ENCODE measurements around the gene MAML3.

Gene MAML3

DNA sequence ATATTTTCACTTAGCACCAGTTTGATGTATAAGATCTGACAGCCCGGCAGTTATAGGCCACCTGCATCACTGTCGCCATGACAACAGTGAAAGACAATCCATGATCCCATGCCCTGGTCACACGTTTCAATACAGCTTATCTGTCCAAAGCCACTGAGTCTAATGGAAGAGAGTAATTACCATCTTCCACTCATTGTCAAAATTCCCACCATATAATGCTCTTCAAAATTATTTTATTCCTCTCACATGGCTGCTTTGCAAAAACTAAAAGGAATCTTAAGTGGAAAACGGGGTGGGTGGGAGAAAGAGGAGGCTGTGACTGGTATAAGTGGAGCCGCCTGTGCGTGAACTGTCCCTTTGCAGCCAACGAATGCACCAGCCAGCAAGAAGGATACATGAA lies 44.2 kb downstream of the MAML3 start:
- Histone ChIP-seq H2AK5ac (ENCODE audit: low read depth, low read length) (no peak overlapping the region), H2BK12ac (ENCODE audit: low read length) (no peak overlapping the region), H2BK15ac (ENCODE audit: low read length) (no peak overlapping the region), H3K36me3 (replicated peaks in 1 of 2; ENCODE audit: control insufficient read depth in 2 of 2, insufficient read depth in 2 of 2, low read length in 2 of 2) (no peaks in the 10 kb centered on the region), H4K8ac (ENCODE audit: low read depth, low read length) (no peak overlapping the region), H3K9ac (ENCODE audit: low read depth, low read length, poor library complexity) (no peak overlapping the region), H3K4ac (ENCODE audit: low read length) (no peak overlapping the region), H2BK5ac (ENCODE audit: low read length) (no peak overlapping the region), H3K4me1 (ENCODE audit: control insufficient read depth in 2 of 2, insufficient read depth in 1 of 2, low read depth in 1 of 2, low read length in 2 of 2) (peaks cover 8 to 23% of the 10 kb centered on the region in 2 donors), H3K27me3 (ENCODE audit: control insufficient read depth in 3 of 3, insufficient read depth in 3 of 3, low read depth in 1 of 3, low read length in 3 of 3) (no peaks in the 10 kb centered on the region), H3K4me2 (ENCODE audit: insufficient read depth, low read length, poor library complexity, severe bottlenecking) (no peak overlapping the region), H3K4me3 (ENCODE audit: low read length in 2 of 2) (no peak overlapping the region), H2BK120ac (ENCODE audit: low read depth, low read length) (no peak overlapping the region), H2AFZ (ENCODE audit: low read length) (no peak overlapping the region), H3K14ac (ENCODE audit: low read length) (no peak overlapping the region), H3K79me1 (ENCODE audit: low read depth, low read length) (no peaks in the 10 kb centered on the region), H3K23ac (ENCODE audit: low read depth, low read length, poor library complexity) (no peak overlapping the region), H3K9me3 (replicated peaks in 1 of 2; ENCODE audit: control insufficient read depth in 2 of 2, insufficient read depth in 1 of 2, low read depth in 1 of 2, low read length in 2 of 2) (no peaks in the 10 kb centered on the region), H3K18ac (ENCODE audit: low read length) (no peak overlapping the region), H4K91ac (ENCODE audit: low read depth, low read length, poor library complexity) (no peak overlapping the region), H3K27ac (replicated peaks; ENCODE audit: low read length) (no peak overlapping the region)
- WGBS, 2 donors (ENCODE audit: extremely low coverage in 2 of 2, insufficient read length in 2 of 2, insufficient replicate concordance in 1 of 2), result no CpG with 5 or more reads among the region's 7 CpGs
- peak; percentile 48 for DNase-seq (ENCODE audit: low spot score)

DNA sequence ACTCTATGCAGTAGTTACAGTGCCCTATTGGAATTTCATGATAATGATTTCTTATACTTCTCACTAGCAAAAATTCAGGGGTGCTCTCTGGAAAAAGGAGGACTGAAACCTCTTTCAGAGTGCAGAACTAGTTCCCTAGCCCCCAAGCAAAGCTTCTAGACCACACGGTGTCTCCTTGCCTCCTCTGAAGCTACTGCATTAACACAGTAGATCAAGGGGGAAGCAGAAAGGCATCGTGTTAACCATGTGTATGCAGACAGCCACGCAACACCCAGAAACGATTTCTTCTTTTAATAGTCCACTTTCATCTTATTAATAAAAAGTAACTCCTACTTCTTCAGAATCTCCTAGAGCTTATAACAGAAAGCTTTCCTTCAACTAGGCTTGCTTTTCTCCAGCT lies 44.7 kb downstream of the MAML3 start:
- no peak overlapping the region for H2BK12ac ChIP-seq (ENCODE audit: low read length)
- H3K4me3 ChIP-seq (ENCODE audit: low read length in 2 of 2), result no peak overlapping the region
- no peak overlapping the region for H3K23ac ChIP-seq (ENCODE audit: low read depth, low read length, poor library complexity)
- H2BK120ac ChIP-seq (ENCODE audit: low read depth, low read length), result no peak overlapping the region
- H3K4me2 ChIP-seq (ENCODE audit: insufficient read depth, low read length, poor library complexity, severe bottlenecking), result no peak overlapping the region
- H3K14ac ChIP-seq (ENCODE audit: low read length), result no peak overlapping the region
- H4K8ac ChIP-seq (ENCODE audit: low read depth, low read length), result no peak overlapping the region
- no CpG with 5 or more reads among the region's 4 CpGs for WGBS, 2 donors (ENCODE audit: extremely low coverage in 2 of 2, insufficient read length in 2 of 2, insufficient replicate concordance in 1 of 2)
- H4K91ac ChIP-seq (ENCODE audit: low read depth, low read length, poor library complexity), result no peak overlapping the region
- no peak overlapping the region for H2AFZ ChIP-seq (ENCODE audit: low read length)
- H3K36me3 ChIP-seq (replicated peaks in 1 of 2; ENCODE audit: control insufficient read depth in 2 of 2, insufficient read depth in 2 of 2, low read length in 2 of 2), result no peaks in the 10 kb centered on the region
- no peak overlapping the region for H2BK5ac ChIP-seq (ENCODE audit: low read length)
- peaks cover 2% of the 10 kb centered on the region for H3K79me1 ChIP-seq (ENCODE audit: low read depth, low read length)
- H2AK5ac ChIP-seq (ENCODE audit: low read depth, low read length), result no peak overlapping the region
- no peak overlapping the region for H2BK15ac ChIP-seq (ENCODE audit: low read length)
- H3K18ac ChIP-seq (ENCODE audit: low read length), result no peak overlapping the region
- peaks cover 8 to 23% of the 10 kb centered on the region in 2 donors for H3K4me1 ChIP-seq (ENCODE audit: control insufficient read depth in 2 of 2, insufficient read depth in 1 of 2, low read depth in 1 of 2, low read length in 2 of 2)
- H3K9me3 ChIP-seq (replicated peaks in 1 of 2; ENCODE audit: control insufficient read depth in 2 of 2, insufficient read depth in 1 of 2, low read depth in 1 of 2, low read length in 2 of 2), result no peaks in the 10 kb centered on the region
- no peak overlapping the region for H3K9ac ChIP-seq (ENCODE audit: low read depth, low read length, poor library complexity)
- no peak for DNase-seq (ENCODE audit: low spot score)
- H3K4ac ChIP-seq (ENCODE audit: low read length), result no peak overlapping the region
- no peaks in the 10 kb centered on the region for H3K27me3 ChIP-seq (ENCODE audit: control insufficient read depth in 3 of 3, insufficient read depth in 3 of 3, low read depth in 1 of 3, low read length in 3 of 3)
- H3K27ac ChIP-seq (replicated peaks; ENCODE audit: low read length), result no peak overlapping the region

DNA sequence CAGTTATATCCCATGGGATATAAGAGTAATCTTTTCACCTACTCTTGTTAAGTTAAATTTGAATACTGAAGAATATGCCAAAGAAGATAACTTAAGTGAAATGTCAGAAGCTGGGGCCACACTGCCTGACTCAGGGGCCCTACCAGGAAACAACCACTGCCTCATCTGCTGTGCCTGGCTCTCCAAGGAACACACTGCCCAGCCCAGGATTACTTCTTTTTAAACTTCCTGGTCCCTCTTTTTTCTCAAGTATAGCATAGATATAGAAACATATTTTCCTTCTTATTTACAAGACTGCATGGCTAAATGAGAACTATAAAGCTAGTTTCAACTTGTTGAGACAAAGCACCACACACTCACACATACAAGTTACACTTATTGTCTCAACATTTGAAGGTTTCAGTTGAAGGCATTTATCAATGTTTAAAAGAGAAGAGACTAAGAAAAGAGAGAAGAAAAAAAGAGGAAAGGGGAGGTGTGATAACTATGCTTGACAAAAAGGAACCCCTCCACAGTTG lies 45.2 kb downstream of the MAML3 start:
- Histone ChIP-seq H3K4me3 (ENCODE audit: low read length in 2 of 2) (no peak overlapping the region), H3K4me1 (ENCODE audit: control insufficient read depth in 2 of 2, insufficient read depth in 1 of 2, low read depth in 1 of 2, low read length in 2 of 2) (peaks cover 8 to 23% of the 10 kb centered on the region in 2 donors), H3K14ac (ENCODE audit: low read length) (no peak overlapping the region), H3K27ac (replicated peaks; ENCODE audit: low read length) (no peak overlapping the region), H3K23ac (ENCODE audit: low read depth, low read length, poor library complexity) (no peak overlapping the region), H2AFZ (ENCODE audit: low read length) (no peak overlapping the region), H3K4ac (ENCODE audit: low read length) (no peak overlapping the region), H2BK12ac (ENCODE audit: low read length) (no peak overlapping the region), H4K91ac (ENCODE audit: low read depth, low read length, poor library complexity) (no peak overlapping the region), H2BK15ac (ENCODE audit: low read length) (no peak overlapping the region), H3K27me3 (ENCODE audit: control insufficient read depth in 3 of 3, insufficient read depth in 3 of 3, low read depth in 1 of 3, low read length in 3 of 3) (no peaks in the 10 kb centered on the region), H3K79me1 (ENCODE audit: low read depth, low read length) (peaks cover 2% of the 10 kb centered on the region), H2BK5ac (ENCODE audit: low read length) (no peak overlapping the region), H4K8ac (ENCODE audit: low read depth, low read length) (no peak overlapping the region), H3K9me3 (replicated peaks in 1 of 2; ENCODE audit: control insufficient read depth in 2 of 2, insufficient read depth in 1 of 2, low read depth in 1 of 2, low read length in 2 of 2) (no peaks in the 10 kb centered on the region), H3K36me3 (replicated peaks in 1 of 2; ENCODE audit: control insufficient read depth in 2 of 2, insufficient read depth in 2 of 2, low read length in 2 of 2) (no peaks in the 10 kb centered on the region), H3K9ac (ENCODE audit: low read depth, low read length, poor library complexity) (no peak overlapping the region), H3K4me2 (ENCODE audit: insufficient read depth, low read length, poor library complexity, severe bottlenecking) (no peak overlapping the region), H2AK5ac (ENCODE audit: low read depth, low read length) (no peak overlapping the region), H3K18ac (ENCODE audit: low read length) (no peak overlapping the region), H2BK120ac (ENCODE audit: low read depth, low read length) (no peak overlapping the region)
- no peak for DNase-seq (ENCODE audit: low spot score)

DNA sequence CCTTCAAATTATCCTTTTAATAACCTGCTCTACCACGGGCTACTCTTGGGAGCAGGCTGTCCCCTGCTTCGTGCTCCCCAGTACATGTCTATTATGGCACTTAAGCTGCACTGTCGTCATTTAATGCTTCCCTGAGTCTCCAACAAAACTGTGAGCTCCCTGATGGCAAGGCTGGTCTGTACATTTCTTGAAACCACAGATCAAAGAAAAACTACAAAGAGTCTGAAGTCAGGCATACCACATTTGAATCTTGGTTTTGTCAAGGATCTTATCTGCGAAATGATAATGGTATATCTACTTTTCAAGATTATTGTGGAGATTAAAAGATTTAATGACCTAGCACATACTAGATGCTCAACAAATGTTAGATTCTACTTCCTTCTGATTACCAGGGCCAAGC lies 45.7 kb downstream of the MAML3 start:
- DNase-seq (ENCODE audit: low spot score), result no peak

More for the DNA sequence above, 45.7 kb downstream of the MAML3 start:
- no peak overlapping the region for H2BK15ac ChIP-seq (ENCODE audit: low read length)
- H3K4ac ChIP-seq (ENCODE audit: low read length), result no peak overlapping the region
- no peak overlapping the region for H3K18ac ChIP-seq (ENCODE audit: low read length)
- no peak overlapping the region for H2BK5ac ChIP-seq (ENCODE audit: low read length)
- H4K91ac ChIP-seq (ENCODE audit: low read depth, low read length, poor library complexity), result no peak overlapping the region
- no peak overlapping the region for H3K27ac ChIP-seq (replicated peaks; ENCODE audit: low read length)
- WGBS, 2 donors (ENCODE audit: extremely low coverage in 2 of 2, insufficient read length in 2 of 2, insufficient replicate concordance in 1 of 2), result no CpG with 5 or more reads among the region's 4 CpGs
- H3K4me2 ChIP-seq (ENCODE audit: insufficient read depth, low read length, poor library complexity, severe bottlenecking), result no peak overlapping the region
- H3K4me1 ChIP-seq (ENCODE audit: control insufficient read depth in 2 of 2, insufficient read depth in 1 of 2, low read depth in 1 of 2, low read length in 2 of 2), result peaks cover 8 to 23% of the 10 kb centered on the region in 2 donors
- no peak overlapping the region for H2BK120ac ChIP-seq (ENCODE audit: low read depth, low read length)
- H3K23ac ChIP-seq (ENCODE audit: low read depth, low read length, poor library complexity), result no peak overlapping the region
- no peak overlapping the region for H3K9ac ChIP-seq (ENCODE audit: low read depth, low read length, poor library complexity)
- H3K79me1 ChIP-seq (ENCODE audit: low read depth, low read length), result peaks cover 2% of the 10 kb centered on the region
- no peak overlapping the region for H3K4me3 ChIP-seq (ENCODE audit: low read length in 2 of 2)
- H3K9me3 ChIP-seq (replicated peaks in 1 of 2; ENCODE audit: control insufficient read depth in 2 of 2, insufficient read depth in 1 of 2, low read depth in 1 of 2, low read length in 2 of 2), result no peaks in the 10 kb centered on the region
- no peak overlapping the region for H4K8ac ChIP-seq (ENCODE audit: low read depth, low read length)
- no peak overlapping the region for H2BK12ac ChIP-seq (ENCODE audit: low read length)
- H2AFZ ChIP-seq (ENCODE audit: low read length), result no peak overlapping the region
- no peaks in the 10 kb centered on the region for H3K27me3 ChIP-seq (ENCODE audit: control insufficient read depth in 3 of 3, insufficient read depth in 3 of 3, low read depth in 1 of 3, low read length in 3 of 3)
- H3K14ac ChIP-seq (ENCODE audit: low read length), result no peak overlapping the region
- H2AK5ac ChIP-seq (ENCODE audit: low read depth, low read length), result no peak overlapping the region
- H3K36me3 ChIP-seq (replicated peaks in 1 of 2; ENCODE audit: control insufficient read depth in 2 of 2, insufficient read depth in 2 of 2, low read length in 2 of 2), result no peaks in the 10 kb centered on the region
